NCI-H1105 (cell line): ENCODE results near the gene DLEU7.

Experiments
- DNase-seq: peaks from one replicate; lab custom pipeline; 2025; lab: John Stamatoyannopoulos, UW

The DLEU7 gene

DNA sequence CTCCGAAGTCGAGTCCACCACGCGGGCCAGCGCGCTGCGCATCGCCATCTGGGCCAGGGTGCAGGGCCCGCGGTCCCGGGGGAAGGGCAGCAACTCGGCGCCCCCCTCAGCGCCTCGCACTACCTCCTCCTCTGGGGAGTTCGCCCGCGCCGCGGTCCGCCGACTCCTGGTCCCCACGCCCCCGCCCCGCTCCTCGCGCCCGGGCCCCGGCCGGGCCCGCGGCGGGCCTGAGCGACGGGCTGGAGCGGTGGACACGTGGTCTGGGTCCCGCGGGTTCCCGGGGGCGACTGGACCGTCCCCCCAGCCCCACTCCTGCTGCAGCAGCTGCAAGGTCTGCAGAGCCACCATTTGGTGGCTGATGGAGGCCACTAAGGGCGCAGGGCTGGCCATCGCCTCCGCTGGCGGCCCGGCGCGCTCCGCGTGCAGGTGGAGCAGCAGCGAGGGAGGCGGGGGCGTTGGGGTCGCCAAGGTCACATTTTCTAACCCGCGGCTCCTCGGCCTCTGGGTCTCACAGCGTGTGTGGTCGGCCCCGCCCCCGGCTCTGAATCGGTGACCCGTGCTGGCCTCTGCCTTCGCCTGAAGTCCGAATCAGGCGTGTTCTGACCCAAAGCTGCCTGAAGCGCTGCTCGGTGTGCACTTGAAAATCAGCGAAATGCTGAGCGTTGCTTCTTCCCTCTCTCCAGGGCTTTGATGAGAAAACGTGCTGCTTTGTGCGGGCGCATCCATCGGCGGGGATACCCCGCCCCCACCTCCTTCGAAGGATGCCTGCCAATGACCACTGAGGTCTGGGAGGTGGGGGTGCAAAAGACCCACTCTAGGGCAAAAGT, at the start of gene DLEU7:
Gene DLEU7 (minus strand): TSS at position 436 of the 827 bp plus-strand sequence. CDS start 46 bp downstream, at position 390.
- no peak for DNase-seq

GRCh38 chr13:50892210-50892944, 48.9 kb upstream of the DLEU7 start:
- DNase-seq, result no peak

DNA sequence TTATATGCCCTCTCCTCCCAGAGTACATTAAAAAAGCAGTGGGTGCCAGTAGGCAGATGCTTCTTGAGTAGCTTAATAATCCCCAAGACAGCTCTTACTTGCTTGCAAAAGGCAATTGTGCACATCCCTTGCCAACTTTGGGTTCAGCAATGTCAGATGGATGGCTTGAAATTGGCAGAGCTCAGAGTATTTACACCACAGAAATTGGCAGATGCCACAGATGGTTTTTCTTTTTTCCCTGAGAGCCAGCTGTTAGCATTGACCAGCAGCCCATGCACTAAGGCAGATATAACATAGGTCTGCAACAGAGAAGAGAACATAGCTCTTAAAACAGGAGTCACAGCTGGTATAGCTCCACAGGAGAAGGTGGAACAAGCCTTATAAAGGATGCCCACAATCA, 47.7 kb upstream of the DLEU7 start:
- no peak for DNase-seq

GRCh38 chr13:50889317-50889716, 45.8 kb upstream of the DLEU7 start:
- no peak for DNase-seq

DNA sequence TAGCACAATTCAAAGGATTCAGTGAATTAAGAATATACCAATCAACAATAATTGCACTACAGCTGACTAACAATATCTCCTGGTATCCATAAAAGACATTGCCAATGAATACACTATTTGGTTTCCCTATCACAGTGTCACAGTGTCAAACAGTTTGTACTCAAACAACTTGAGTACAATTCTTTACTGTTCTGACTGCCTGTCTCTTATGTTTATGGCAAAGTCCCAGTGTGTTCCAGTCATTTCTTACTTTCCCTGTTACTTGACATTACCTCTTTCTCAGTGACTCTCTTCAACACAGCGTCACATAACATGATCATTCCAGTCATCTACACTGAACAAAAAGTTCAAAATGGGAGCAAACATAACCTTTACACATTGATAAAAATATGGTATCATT, 44.9 kb upstream of the DLEU7 start:
- DNase-seq, result no peak

DNA sequence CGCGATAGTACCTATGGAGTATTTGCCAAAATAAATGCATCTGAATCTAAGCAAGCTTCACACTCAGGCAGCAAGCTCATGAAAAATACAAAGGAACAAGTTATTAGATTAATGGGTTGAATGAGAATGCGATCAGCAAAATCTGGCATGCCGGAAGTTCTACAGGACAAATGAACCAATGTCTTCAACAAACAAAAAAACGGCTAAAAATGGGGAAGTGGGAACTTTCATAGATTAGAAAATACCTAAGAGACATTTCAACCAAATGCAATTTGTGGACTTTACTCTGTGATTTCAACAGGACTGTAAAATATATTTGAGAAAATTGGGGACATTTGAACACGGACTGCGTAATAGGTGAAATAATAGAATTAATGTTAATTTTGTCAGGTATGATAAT, 43.7 kb upstream of the DLEU7 start:
- no peak for DNase-seq

GRCh38 chr13:50884265-50884664, 40.8 kb upstream of the DLEU7 start:
- no peak for DNase-seq

- DNase-seq, result no peak
Observed at GRCh38 chr13:50883728-50884127, 40.2 kb upstream of the DLEU7 start.

GRCh38 chr13:50882816-50883435, 39.4 kb upstream of the DLEU7 start:
- no peak for DNase-seq

DNA sequence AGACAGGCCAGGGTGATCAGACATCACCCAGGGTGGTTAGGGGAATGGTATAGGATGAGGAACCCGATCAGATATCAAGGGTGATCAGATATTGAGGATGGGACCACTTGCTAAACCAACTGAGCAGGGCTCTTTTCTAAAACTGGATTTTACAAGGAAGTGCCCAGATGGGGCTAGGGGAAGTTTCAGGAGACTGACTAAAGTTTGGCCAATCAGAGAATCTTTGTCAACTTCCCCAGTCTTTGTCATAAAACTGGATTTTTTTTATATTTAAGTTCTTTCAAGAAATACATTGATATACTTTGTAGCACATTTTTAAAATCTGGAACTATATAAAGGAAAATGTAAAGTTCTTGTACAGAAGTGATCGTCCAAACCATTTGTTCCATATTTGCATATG, 30.5 kb upstream of the DLEU7 start:
- DNase-seq, result no peak

DNA sequence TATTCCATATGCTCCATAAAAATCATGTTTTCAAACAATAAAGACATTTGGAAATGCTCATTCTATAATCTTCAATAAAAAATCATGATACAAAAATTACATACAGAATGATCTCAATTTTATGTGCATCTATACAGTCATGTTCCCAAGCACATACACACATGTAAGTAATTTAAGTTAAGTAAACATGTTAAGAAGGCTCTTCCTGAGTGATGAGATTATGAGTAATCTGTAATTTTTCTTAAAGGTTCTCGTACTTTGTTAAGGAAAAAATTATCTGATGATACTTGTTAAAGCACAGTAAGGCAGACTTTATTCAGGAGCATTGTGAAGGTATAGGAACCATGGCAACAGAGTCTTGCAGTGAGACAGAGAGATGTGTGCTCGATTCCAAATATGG, 30.0 kb upstream of the DLEU7 start:
- no peak for DNase-seq

DNA sequence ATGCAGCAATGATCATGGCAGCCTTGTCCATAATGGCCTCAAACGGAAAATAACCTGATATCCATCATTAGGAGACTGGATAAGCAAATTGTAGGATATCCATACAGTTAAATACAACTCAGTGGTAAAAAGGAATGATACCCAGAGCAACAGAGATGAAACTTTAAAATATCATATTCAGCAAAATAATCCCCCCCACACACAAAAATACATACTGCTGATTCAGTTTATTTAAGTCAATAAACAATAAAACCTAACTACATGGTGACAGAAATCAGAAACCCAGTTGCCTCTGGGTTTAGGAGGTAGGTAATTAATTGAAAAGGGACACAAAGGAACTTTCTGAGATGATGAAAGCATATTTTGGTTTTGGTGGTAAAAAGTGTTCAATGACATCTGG, 27.9 kb upstream of the DLEU7 start:
- no peak for DNase-seq

DNA sequence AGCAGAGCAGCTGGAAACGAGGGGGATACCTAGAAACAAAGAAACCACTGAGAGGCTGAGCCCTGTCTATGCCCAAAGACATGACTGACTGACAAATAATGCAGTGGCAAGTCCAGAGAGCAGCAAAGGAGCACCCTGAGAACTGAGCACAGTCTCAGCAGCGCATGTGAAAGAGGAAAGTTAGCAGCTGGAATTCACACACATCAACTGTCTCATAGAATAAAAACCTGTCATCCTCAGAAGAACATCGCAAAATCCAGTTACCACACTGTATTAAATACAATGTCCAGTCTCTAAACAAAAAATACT, 24.1 kb upstream of the DLEU7 start:
- DNase-seq, result no peak

DNA sequence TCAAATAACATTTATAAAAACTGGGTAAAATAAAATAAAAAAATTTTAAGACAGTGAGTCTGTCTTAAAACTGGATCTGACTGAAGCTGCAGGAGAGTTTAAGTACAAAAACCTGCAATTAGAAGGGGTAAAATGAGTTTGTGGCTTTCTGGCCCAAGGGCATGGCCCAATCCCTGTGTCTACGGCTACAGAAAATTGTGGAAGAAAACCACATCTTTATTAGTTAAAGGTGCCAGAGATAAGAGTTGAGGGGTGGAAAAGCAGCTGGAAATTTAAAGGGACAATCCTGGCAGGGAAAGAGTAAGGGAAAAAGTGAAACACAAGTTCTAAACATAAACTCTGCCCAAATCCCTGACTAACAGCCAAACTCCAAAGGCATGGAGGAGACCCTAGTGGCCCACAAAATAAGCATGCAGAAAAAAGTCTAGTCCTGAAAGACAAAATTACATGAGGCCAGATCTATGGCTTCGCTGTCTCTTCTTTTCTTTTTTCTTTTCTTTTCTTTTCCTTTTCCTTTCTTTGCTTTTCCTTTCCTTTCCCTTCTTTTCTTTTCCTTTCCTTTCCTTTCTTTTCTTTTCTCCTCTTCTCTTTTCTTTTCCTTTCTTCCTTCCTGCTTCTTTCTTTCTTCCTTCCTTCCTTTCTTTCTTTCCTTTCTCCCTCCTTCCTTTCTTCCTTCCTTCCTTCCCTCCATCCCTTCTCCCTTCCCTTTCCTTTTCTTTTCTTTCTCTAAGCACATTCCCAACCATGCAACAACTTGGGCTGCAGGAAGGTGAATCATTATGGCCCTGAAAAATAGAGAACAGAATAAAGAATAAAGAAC, 23.5 kb upstream of the DLEU7 start:
- DNase-seq, result no peak

- DNase-seq, result no peak
Observed at GRCh38 chr13:50864492-50864891, 21.0 kb upstream of the DLEU7 start.

- DNase-seq, result no peak
Observed at GRCh38 chr13:50855681-50856080, 12.2 kb upstream of the DLEU7 start.

DNA sequence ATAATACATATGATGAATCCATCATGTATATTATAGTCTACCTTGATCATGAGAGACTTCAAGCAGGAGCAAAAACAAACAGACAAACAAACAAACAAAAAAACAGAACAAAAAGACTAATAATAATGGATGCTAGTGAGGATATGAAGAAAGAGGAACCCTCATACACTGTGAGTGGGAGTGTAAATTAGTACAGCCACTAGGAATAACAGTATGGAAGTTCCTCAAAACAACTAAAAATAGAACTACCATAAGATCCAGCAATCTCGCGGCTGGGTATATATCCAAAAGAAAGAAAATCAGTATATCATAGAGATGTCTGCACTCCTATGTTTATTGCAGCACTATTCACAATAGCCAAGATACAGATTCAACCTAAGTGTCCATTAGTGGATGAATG, 7.0 kb upstream of the DLEU7 start:
- no peak for DNase-seq

DNA sequence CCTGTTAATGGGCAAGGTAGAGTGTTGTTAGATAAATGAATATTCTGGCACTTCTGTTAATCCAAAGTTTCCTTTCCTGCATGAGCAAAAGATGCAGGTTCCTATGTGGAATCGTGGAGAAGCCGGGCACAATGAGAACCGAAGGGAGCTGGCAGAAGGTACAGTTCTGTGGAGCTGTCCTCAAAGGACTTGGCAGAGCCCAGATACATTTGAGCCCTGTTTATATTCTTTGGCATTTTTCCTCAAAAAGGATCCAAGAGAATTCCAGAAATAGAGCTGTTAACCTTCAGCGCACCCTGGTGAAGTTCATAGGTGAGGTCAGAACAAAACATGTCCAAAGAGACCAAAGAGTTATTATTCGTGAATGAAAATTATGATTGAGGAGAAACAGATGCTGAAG, 4.0 kb upstream of the DLEU7 start:
- DNase-seq, result no peak

DNA sequence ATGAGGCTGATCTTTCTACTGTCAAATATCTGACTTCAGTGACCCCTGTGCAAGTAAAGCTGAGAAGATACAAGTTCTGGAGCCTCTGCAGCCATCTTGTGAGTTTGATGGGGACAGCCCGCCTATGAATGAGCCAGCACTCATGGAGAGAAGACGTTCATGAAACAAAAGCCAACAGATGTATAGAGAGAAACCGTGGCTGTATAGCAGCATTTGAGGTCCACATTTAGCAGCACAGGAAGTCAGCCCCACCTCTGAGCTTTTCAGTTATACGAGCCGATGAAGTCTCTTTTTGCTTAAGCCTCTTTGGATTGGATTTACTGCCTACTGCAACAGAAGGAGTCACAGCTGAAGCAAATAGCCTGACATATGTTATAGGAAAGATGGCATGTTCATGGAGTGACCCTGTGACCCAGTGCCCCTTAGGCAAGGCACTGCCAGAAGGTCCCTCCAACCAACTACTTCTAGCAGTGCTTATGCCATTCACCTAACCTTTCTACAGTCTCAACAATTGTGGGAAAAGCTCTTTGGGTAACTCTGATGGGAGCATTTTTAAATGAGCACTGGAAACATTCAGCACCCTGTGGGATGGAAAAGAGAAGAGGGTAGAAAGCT, 3.5 kb upstream of the DLEU7 start:
- no peak for DNase-seq

DNA sequence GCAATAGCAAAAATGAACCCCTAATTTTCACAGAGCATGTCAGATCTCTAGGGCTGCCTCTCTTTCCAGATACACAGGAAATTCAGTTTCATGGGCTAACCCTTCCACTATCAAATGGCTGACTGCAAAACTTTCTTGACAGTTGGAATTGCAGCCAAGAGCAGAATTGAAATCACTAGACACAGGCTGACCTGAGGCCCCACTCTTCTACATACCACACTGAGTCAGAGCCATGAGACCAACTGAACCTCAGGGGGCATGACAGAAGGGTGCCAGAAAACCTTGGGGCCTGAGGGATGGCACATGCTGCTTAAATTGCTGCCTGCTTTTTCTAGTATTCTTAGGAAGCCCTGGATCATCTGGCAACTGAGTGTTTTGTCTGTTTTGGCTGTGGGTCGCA, 1.7 kb upstream of the DLEU7 start:
- DNase-seq, result no peak

- DNase-seq, result no peak
Observed at GRCh38 chr13:50844084-50844875, 788 bp upstream of the DLEU7 start.
